Measurements from ENCODE around the gene COL4A3. TPM values are rescaled to one million over a fixed set of nuclear protein-coding genes. Genes with fewer than 3 reads are reported as not detected.

Gene COL4A3
- total RNA-seq: 0.09 and 0.34 TPM in 2 replicates
- long read RNA-seq: 0 reads

DNA sequence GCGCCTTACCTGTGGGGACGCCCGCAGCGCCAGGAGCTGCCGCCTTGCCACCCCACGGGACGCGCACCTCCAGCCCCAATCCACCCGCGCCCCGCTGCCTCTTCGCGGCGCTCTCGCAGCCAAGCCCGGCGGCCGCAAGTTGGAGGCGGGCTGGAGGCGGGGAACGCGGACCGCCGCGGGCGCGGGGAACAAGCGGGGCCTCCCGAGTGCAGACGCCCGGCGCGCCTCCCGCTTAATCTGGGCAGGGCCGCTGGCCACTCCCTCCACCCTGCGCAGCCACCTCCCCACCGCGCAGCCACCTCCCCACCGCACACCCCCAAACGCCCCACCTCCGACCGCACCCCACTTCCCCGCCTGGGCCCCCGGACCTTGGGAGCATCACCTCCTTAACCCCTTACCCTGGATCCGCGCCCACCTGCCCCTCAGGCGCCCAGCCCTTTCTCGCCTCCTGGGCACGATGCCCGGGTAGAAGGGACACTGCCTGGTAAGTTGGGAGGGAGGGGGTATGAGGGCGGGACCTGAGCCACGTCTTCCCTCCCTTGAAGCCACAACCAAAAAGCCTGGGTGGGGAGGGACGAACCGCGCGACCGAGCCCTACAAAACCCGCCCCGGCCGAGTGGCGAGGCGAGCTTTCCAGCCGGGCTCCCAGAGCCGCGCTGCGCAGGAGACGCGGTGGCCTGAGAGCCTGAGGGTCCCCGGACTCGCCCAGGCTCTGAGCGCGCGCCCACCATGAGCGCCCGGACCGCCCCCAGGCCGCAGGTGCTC lies at the start of gene COL4A3, which contains the start of gene COL4A4:
TSS of gene COL4A3 (plus strand) at position 627 of the 765 bp plus-strand sequence. CDS start at position 730, 103 bp downstream.
TSS of gene COL4A4 (minus strand) at position 208 of the 765 bp plus-strand sequence. CDS start 16,722 bp downstream, outside the sequence.
- TF ChIP-seq, protein P1, sequence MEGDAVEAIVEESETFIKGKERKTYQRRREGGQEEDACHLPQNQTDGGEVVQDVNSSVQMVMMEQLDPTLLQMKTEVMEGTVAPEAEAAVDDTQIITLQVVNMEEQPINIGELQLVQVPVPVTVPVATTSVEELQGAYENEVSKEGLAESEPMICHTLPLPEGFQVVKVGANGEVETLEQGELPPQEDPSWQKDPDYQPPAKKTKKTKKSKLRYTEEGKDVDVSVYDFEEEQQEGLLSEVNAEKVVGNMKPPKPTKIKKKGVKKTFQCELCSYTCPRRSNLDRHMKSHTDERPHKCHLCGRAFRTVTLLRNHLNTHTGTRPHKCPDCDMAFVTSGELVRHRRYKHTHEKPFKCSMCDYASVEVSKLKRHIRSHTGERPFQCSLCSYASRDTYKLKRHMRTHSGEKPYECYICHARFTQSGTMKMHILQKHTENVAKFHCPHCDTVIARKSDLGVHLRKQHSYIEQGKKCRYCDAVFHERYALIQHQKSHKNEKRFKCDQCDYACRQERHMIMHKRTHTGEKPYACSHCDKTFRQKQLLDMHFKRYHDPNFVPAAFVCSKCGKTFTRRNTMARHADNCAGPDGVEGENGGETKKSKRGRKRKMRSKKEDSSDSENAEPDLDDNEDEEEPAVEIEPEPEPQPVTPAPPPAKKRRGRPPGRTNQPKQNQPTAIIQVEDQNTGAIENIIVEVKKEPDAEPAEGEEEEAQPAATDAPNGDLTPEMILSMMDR (IDR thresholded peaks at IDR 0.05; ENCODE audit: unreplicated experiment): no peak
- DNase-seq (ENCODE audit: low spot score, unreplicated experiment): peak; percentile 28
- H3K4me1 Mint-ChIP-seq (ENCODE audit: low read depth): peaks cover 3% of the 10 kb centered on the region
- no peak within 1 kb of the TSS for H3K27ac Mint-ChIP-seq
- no peaks in the 10 kb centered on the region for H3K9me3 Mint-ChIP-seq (ENCODE audit: low read depth)
- peaks cover 73% of the 10 kb centered on the region for H3K27me3 Mint-ChIP-seq
- H3K4me3 Mint-ChIP-seq (ENCODE audit: low read depth): peak within 1 kb of the TSS; percentile 69
- H3K36me3 Mint-ChIP-seq (ENCODE audit: insufficient read depth): no peaks in the 10 kb centered on the region

DNA sequence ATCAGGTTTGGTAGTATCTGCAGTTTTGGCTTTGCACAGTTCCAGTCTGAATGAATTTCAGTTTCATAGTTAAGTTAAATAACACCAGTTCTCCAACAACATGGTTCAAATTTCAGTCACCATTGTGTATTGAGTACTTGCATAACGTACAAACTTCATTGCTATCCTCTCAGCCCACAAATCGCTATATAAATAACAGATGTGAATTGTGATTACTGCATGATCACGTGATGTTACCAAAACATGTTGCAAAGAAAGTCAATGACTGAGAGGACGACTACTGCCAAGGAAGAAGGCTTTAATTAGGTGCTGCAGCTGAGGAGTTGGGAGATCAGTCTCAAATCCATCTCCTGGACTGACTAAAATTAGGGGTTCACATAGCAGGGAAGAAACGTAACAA lies 48.7 kb upstream of the COL4A3 start:
- no peak overlapping the region for H3K27ac Mint-ChIP-seq

DNA sequence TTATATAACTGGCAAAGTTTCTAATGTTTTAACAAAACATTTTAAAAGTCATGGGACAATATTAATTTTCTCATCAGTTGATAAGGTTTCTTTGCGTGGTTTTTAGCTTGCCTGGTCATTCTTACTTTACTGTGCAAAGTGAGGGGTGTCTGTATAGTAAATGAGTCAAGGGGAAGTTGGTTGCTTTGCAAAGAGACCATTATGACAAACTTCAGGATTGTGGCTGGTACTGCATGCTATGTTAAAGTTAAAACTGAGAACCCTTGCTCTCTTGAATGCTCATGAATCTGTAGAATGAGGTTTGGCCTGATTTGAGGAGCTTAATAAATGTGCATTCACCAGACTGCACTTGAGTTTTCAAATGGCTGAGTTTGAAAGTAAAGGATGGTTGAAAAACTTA lies 47.4 kb upstream of the COL4A3 start:
- DNase-seq (ENCODE audit: low spot score, unreplicated experiment): no peak
- TF ChIP-seq, protein P1 (IDR thresholded peaks at IDR 0.05; ENCODE audit: unreplicated experiment): no peak
- Mint-ChIP-seq H3K27ac (no peak overlapping the region), H3K4me1 (ENCODE audit: low read depth) (no peaks in the 10 kb centered on the region), H3K27me3 (no peaks in the 10 kb centered on the region), H3K36me3 (ENCODE audit: insufficient read depth) (no peaks in the 10 kb centered on the region), H3K4me3 (ENCODE audit: low read depth) (no peak overlapping the region), H3K9me3 (ENCODE audit: low read depth) (no peaks in the 10 kb centered on the region)

More for the DNA sequence above, 48.7 kb upstream of the COL4A3 start:
- TF ChIP-seq, protein P1 (IDR thresholded peaks at IDR 0.05; ENCODE audit: unreplicated experiment): no peak
- no peaks in the 10 kb centered on the region for H3K9me3 Mint-ChIP-seq (ENCODE audit: low read depth)
- H3K36me3 Mint-ChIP-seq (ENCODE audit: insufficient read depth): no peaks in the 10 kb centered on the region
- DNase-seq (ENCODE audit: low spot score, unreplicated experiment): no peak
- H3K4me3 Mint-ChIP-seq (ENCODE audit: low read depth): no peak overlapping the region
- H3K27me3 Mint-ChIP-seq: no peaks in the 10 kb centered on the region
- no peaks in the 10 kb centered on the region for H3K4me1 Mint-ChIP-seq (ENCODE audit: low read depth)

DNA sequence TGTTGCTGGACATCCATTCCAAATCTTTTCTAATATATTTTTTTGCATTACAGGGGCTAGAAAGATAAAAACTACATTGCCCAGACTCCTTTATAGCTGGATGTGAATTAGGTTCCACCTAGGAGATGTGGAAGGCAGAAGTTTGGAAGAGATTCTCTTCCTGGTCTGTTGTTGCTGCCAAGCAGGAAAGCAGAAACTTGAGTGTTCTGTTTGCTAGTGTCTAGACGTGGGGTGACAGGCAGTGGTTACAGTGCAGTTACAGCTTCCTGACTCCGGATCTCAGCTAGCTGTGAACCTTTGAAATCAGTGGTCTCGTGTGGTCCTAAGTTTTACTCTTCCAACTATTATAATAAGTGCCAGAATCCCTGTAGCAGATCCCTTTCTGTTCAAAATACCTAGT lies 46.6 kb upstream of the COL4A3 start:
- Mint-ChIP-seq H3K9me3 (ENCODE audit: low read depth) (no peaks in the 10 kb centered on the region), H3K4me3 (ENCODE audit: low read depth) (no peak overlapping the region), H3K4me1 (ENCODE audit: low read depth) (no peaks in the 10 kb centered on the region), H3K27me3 (no peaks in the 10 kb centered on the region), H3K27ac (no peak overlapping the region), H3K36me3 (ENCODE audit: insufficient read depth) (no peaks in the 10 kb centered on the region)
- no peak for DNase-seq (ENCODE audit: low spot score, unreplicated experiment)
- TF ChIP-seq, protein P1 (IDR thresholded peaks at IDR 0.05; ENCODE audit: unreplicated experiment): no peak

DNA sequence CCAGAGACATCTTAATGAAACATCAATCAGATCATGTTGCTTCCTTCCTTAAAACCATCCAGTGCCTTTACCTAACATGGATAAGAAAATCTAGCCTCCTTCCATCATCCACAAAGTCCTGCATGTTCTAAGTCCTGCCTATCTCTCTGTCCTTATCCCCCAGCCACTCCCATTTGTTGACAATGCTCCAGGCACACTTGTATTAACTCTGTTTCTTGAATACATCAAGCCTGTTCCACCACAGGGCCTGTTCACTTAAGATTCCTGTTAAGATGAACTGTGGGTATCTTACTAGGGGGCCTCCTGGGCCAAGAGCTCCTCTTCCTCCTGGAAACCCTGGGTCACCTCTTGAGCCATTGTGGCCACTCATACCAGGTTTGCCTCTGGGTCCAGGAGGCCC lies 46.1 kb upstream of the COL4A3 start:
- no peak for DNase-seq (ENCODE audit: low spot score, unreplicated experiment)
- Mint-ChIP-seq H3K36me3 (ENCODE audit: insufficient read depth) (no peaks in the 10 kb centered on the region), H3K27me3 (no peaks in the 10 kb centered on the region), H3K4me1 (ENCODE audit: low read depth) (no peaks in the 10 kb centered on the region), H3K27ac (no peak overlapping the region), H3K9me3 (ENCODE audit: low read depth) (no peaks in the 10 kb centered on the region), H3K4me3 (ENCODE audit: low read depth) (no peak overlapping the region)
- TF ChIP-seq, protein P1 (IDR thresholded peaks at IDR 0.05; ENCODE audit: unreplicated experiment): no peak
